Hepatocyte (in vitro differentiated cells): ENCODE data around the gene AUTS2.

Experiments
- EZH2phosphoT487 ChIP-seq: fragments of 200-600 bp; sonication (generic); IDR thresholded peaks from one replicate; pipeline ENCODE4 v1.6.1; 2018; ENCODE audit warnings: antibody characterized with exemption, mild to moderate bottlenecking, low read depth, moderate library complexity; ENCODE audit not compliant: unreplicated experiment, severe bottlenecking
- TF ChIP-seq, protein P1 (sequence below): fragments of 200-600 bp; sonication (generic); IDR thresholded peaks from 2 replicates; pipeline ENCODE4 v1.5.1; 2016; ENCODE audit warnings: antibody characterized with exemption, mild to moderate bottlenecking; ENCODE audit not compliant: poor library complexity

DNA sequence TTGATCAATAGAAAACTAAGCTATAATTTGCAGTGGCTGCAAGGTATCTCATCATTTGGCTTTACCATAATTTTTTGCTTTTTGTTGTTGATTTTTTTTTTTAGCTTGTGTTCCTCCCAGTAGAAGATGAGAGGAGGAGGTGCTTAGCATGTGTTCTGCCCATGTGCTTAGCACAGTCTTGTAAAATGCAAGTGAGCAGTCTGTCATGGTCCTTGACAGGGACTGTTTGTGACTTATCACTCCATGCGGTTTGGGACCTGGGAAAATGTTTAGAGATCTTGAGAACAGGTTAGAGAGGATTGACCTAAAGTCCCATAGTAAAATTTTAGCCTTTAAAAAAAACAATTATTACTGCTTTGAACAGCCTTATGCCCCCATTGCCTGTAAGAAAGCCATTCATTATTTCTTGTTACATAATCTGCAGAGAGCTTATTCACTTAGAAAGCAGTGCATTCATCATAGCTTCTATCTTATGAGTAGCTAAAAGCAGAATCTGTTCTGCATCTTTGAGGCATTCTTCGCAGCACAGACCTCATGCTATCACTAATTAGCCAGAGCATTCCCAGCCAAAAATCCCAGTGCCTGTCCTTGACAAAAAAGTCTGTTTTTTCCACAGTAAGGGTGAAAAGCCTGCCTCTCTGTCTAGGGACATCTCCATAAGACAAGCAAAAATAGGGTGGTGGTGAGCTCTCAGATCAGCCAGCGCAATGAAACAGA, 784.9 kb downstream of the AUTS2 start:
- TF ChIP-seq, protein P1, sequence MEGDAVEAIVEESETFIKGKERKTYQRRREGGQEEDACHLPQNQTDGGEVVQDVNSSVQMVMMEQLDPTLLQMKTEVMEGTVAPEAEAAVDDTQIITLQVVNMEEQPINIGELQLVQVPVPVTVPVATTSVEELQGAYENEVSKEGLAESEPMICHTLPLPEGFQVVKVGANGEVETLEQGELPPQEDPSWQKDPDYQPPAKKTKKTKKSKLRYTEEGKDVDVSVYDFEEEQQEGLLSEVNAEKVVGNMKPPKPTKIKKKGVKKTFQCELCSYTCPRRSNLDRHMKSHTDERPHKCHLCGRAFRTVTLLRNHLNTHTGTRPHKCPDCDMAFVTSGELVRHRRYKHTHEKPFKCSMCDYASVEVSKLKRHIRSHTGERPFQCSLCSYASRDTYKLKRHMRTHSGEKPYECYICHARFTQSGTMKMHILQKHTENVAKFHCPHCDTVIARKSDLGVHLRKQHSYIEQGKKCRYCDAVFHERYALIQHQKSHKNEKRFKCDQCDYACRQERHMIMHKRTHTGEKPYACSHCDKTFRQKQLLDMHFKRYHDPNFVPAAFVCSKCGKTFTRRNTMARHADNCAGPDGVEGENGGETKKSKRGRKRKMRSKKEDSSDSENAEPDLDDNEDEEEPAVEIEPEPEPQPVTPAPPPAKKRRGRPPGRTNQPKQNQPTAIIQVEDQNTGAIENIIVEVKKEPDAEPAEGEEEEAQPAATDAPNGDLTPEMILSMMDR = no peak
- TF ChIP-seq EZH2phosphoT487 = no peak
